Transverse colon (tissue), 4 donors: ENCODE results near the gene MARCHF3.

Experiments used
- POLR2A ChIP-seq: fragments of 450-650 bp; IDR thresholded peaks from one replicate; pipeline ENCODE4 v1.6.1; 2016; ENCODE audit warnings: antibody characterized with exemption, mild to moderate bottlenecking, moderate library complexity
- POLR2AphosphoS5 ChIP-seq, 3 donors: sonication (generic); formaldehyde crosslinking; IDR thresholded peaks; one replicate each; pipeline ENCODE4 v1.6.1; 2016; ENCODE audit warnings: antibody characterized with exemption in 3 of 3
- TF ChIP-seq, protein P1 (sequence below), 5 experiments: fragments of 200-600 bp in 3 of 5; fragments of 450-650 bp in 2 of 5; sonication (generic) in 3 of 5; IDR thresholded peaks; 1 replicate in 2 of 5; 2 replicates in 3 of 5; pipeline ENCODE4 v1.5.1; 2016 to 2017; ENCODE audit warnings: antibody characterized with exemption in 5 of 5, inconsistent platforms in 3 of 5, mild to moderate bottlenecking in 2 of 5, moderate library complexity in 1 of 5

DNA sequence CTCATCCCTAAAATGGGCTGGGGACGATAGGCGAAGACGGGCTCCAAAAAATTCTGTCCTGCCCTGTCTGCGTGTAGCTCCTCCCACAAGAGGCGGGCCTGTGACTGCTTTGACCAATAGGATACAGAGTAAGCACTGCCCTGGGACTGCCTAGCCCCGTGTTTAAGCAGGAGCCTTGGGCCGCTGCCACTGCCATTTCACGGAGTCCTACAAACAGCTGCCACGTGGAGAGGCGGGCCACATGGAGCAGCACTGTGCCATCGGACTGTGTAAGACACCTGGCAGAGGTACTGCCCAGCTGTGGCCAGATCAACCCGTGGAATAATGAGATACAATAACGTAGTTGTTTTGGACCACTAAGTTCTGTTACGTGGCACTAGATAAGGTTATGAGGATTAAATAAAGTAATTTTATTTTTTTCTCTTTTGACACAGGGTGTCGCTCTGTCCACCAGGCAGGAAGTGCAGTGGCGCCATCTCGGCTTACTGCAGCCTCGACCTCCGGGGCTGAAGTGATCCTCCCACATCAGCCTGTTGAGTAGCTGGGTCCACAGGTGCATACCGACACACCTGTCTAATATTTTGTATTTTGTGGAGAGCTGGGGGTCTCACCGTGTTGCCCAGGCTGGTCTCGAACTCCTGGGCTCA is 166.2 kb downstream of the MARCHF3 start:
- TF ChIP-seq POLR2AphosphoS5 (IDR thresholded peaks at IDR 0.05) (no peak), POLR2A (no peak)
- TF ChIP-seq, protein P1, sequence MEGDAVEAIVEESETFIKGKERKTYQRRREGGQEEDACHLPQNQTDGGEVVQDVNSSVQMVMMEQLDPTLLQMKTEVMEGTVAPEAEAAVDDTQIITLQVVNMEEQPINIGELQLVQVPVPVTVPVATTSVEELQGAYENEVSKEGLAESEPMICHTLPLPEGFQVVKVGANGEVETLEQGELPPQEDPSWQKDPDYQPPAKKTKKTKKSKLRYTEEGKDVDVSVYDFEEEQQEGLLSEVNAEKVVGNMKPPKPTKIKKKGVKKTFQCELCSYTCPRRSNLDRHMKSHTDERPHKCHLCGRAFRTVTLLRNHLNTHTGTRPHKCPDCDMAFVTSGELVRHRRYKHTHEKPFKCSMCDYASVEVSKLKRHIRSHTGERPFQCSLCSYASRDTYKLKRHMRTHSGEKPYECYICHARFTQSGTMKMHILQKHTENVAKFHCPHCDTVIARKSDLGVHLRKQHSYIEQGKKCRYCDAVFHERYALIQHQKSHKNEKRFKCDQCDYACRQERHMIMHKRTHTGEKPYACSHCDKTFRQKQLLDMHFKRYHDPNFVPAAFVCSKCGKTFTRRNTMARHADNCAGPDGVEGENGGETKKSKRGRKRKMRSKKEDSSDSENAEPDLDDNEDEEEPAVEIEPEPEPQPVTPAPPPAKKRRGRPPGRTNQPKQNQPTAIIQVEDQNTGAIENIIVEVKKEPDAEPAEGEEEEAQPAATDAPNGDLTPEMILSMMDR (IDR thresholded peaks at IDR 0.05), result no peak
